ENCODE data around the gene CCNB2. TPM values are rescaled to one million over a fixed set of nuclear protein-coding genes. Genes with fewer than 3 reads are reported as not detected.
"Not testable (repeated sequence)": the region's sequence is repeated elsewhere in the genome, so short reads cannot be mapped to it uniquely, and the experiment has no call there.

Gene CCNB2
- total and polyA plus RNA-seq, 2 donors = 19.5 to 75.1 TPM

DNA sequence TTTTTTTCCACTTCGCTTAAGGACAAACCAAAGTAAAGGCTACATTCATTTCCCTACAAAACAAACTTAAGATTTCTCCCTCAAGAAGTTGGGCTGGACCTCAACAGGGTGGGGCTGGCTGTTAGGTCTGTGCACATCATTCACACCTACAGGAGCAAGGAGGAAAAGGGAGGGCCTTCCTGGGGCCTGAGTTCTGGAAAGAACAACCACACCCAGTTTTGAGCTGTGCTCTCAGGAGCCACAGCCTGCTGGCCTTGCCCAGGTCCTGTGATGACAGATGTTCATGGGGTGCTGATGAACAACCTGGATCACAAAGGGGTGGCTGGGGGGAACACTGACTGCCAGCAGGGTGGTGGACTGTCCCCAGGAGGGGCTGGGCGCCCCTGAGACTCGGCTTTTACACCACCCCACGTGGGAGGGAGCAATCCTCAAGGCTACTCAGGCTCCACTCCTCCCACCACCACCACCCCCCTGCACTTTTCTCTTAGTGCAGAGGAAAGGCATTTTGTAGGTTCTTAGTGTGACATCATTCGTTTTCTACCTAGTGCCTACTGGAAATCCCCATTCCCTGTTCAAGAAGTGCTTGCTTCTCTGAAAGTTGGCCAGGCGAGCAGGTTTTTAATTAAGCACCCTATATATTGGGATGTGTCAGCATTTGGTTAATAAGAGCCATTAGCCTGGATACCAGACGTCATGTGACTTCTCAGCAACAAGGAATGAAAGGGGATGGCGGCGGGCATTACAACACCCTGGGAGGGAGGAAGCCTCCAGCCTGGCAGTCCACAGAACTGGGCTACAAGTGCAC, 35.7 kb downstream of the CCNB2 start:
- Histone ChIP-seq H3K27ac (ENCODE audit: low read depth in 1 of 2, low read length in 1 of 2) (no peak overlapping the region), H3K9me3 (ENCODE audit: control insufficient read depth in 2 of 2, insufficient read depth in 1 of 2, low read length in 1 of 2) (no peaks in the 10 kb centered on the region), H3K4me1 (ENCODE audit: control insufficient read depth in 2 of 2, insufficient read depth in 2 of 2, low read length in 2 of 2) (no peaks in the 10 kb centered on the region), H3K36me3 (ENCODE audit: control insufficient read depth in 2 of 2, insufficient read depth in 2 of 2, low read length in 1 of 2) (peaks cover 48 to 60% of the 10 kb centered on the region in 2 donors), H3K27me3 (ENCODE audit: control insufficient read depth in 2 of 2, insufficient read depth in 1 of 2, low read length in 1 of 2) (no peaks in the 10 kb centered on the region), H3K4me3 (ENCODE audit: low read length in 2 of 2) (no peak overlapping the region)
- peak in 1 of 9 donors; percentile 2 for DNase-seq (ENCODE audit: low read depth in 6 of 9, low spot score in 9 of 9)
- WGBS = 97% methylated on average over 9 of the region's 9 CpGs

DNA sequence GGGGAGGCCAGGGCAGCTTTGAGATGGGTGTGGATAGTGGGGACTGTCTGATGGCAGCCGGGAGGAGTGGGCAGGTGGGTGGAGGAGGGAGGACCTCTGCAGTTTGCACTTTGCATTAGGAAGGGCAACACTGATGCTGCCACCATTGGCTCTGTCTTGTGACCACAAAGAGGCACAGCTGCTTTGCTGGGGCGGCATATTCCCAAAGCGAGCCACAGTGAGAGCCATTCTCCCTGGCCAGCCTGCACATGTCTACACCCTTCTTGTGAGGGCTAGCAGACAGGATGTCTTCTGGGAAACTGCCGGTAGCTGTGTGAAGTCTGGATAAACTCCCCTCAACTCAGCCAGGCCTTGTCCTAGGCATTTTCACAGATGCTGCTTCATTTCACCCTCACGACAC, 38.3 kb downstream of the CCNB2 start:
- H3K9me3 ChIP-seq (ENCODE audit: control insufficient read depth in 2 of 2, insufficient read depth in 1 of 2, low read length in 1 of 2) = no peaks in the 10 kb centered on the region
- 99% methylated on average over 5 of the region's 5 CpGs for WGBS
- no peak for DNase-seq (ENCODE audit: low read depth in 6 of 9, low spot score in 9 of 9)
- H3K27me3 ChIP-seq (ENCODE audit: control insufficient read depth in 2 of 2, insufficient read depth in 1 of 2, low read length in 1 of 2) = no peaks in the 10 kb centered on the region
- no peak overlapping the region for H3K27ac ChIP-seq (ENCODE audit: low read depth in 1 of 2, low read length in 1 of 2)
- H3K4me3 ChIP-seq (ENCODE audit: low read length in 2 of 2) = no peak overlapping the region
- H3K36me3 ChIP-seq (ENCODE audit: control insufficient read depth in 2 of 2, insufficient read depth in 2 of 2, low read length in 1 of 2) = peaks cover 34 to 41% of the 10 kb centered on the region in 2 donors
- H3K4me1 ChIP-seq (ENCODE audit: control insufficient read depth in 2 of 2, insufficient read depth in 2 of 2, low read length in 2 of 2) = no peaks in the 10 kb centered on the region

DNA sequence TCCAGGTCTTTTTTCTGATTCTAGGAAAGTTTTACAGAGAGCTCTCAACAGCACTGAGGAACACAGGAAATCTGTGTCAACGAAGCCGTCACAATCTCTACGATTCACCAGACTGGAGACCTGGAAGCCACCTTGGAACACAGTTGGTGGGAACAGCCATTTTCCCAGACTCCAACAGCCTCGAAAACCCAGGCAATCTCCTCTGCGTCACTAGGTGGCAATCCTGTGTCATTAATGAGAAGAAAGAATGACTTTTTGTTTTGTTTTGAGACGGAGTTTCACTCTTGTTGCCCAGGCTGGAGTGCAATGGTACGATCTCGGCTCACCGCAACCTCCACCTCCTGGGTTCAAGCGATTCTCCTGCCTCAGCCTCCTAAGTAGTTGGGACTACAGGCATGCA, 39.6 kb downstream of the CCNB2 start:
- not testable (repeated sequence) for H3K27ac ChIP-seq (ENCODE audit: low read depth in 1 of 2, low read length in 1 of 2); H3K4me1 ChIP-seq (ENCODE audit: control insufficient read depth in 2 of 2, insufficient read depth in 2 of 2, low read length in 2 of 2); DNase-seq (ENCODE audit: low read depth in 6 of 9, low spot score in 9 of 9); H3K4me3 ChIP-seq (ENCODE audit: low read length in 2 of 2); H3K27me3 ChIP-seq (ENCODE audit: control insufficient read depth in 2 of 2, insufficient read depth in 1 of 2, low read length in 1 of 2); H3K9me3 ChIP-seq (ENCODE audit: control insufficient read depth in 2 of 2, insufficient read depth in 1 of 2, low read length in 1 of 2)
- peaks cover 21 to 31% of the 10 kb centered on the region in 2 donors for H3K36me3 ChIP-seq (ENCODE audit: control insufficient read depth in 2 of 2, insufficient read depth in 2 of 2, low read length in 1 of 2)
- WGBS = 95% methylated on average over 10 of the region's 10 CpGs

DNA sequence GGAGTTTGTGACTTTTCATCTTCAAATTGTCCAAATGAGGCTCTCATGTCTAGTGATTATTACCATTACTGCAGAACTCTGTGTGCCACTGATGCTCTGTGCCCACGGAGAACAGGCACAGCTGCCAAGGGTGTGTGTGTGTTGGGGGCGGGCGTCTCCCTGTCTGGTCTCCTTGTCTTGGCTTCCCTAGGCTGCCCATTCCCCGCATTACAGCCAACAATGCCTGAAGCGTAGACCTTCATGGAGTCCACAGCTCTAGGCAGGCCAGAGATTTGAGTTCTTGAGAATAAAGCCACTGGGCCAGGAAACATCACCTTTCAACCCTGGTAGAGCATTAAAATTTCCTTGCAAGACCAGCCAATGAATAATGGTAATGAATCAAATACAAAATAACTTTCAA, 42.7 kb downstream of the CCNB2 start:
- H3K4me3 ChIP-seq (ENCODE audit: low read length in 2 of 2) = no peak overlapping the region
- no peaks in the 10 kb centered on the region for H3K9me3 ChIP-seq (ENCODE audit: control insufficient read depth in 2 of 2, insufficient read depth in 1 of 2, low read length in 1 of 2)
- 98% methylated on average over 5 of the region's 5 CpGs for WGBS
- H3K27me3 ChIP-seq (ENCODE audit: control insufficient read depth in 2 of 2, insufficient read depth in 1 of 2, low read length in 1 of 2) = no peaks in the 10 kb centered on the region
- peaks cover 7 to 10% of the 10 kb centered on the region in 2 donors for H3K36me3 ChIP-seq (ENCODE audit: control insufficient read depth in 2 of 2, insufficient read depth in 2 of 2, low read length in 1 of 2)
- no peak for DNase-seq (ENCODE audit: low read depth in 6 of 9, low spot score in 9 of 9)
- H3K4me1 ChIP-seq (ENCODE audit: control insufficient read depth in 2 of 2, insufficient read depth in 2 of 2, low read length in 2 of 2) = no peaks in the 10 kb centered on the region
- no peak overlapping the region for H3K27ac ChIP-seq (ENCODE audit: low read depth in 1 of 2, low read length in 1 of 2)

DNA sequence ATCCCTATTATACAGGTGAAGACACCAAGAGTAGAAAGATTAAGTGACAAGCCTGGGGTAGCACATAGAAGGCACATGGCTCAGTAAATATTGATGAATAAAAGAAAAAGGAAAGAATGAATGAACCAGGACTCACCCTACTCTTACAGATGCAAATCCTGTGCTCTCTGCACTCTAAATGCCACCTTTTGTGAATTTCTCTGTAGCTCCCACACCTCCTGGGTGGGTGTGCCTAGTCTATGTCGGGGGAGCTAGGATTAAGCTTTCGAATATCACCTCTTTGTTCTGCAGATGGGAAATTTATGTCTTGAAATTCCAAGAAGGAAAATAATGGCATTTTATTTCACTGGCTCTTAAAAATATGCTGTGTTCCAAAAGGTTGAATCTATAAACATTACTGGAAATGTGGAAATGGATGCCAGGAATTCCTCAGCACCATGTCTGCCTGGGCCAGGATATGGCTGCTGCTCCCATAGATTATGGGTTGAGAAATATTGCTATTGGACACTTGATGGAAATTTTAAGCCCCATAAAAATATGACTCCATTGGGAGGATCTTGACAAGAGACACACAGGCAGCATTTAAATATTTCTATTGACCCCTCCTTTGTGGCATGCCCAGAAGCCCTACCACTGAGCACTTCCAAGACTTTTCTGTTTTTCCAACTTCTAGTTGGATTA, 43.3 kb downstream of the CCNB2 start:
- no peaks in the 10 kb centered on the region for H3K4me1 ChIP-seq (ENCODE audit: control insufficient read depth in 2 of 2, insufficient read depth in 2 of 2, low read length in 2 of 2)
- no peak for DNase-seq (ENCODE audit: low read depth in 6 of 9, low spot score in 9 of 9)
- peaks cover 3 to 5% of the 10 kb centered on the region in 2 donors for H3K36me3 ChIP-seq (ENCODE audit: control insufficient read depth in 2 of 2, insufficient read depth in 2 of 2, low read length in 1 of 2)
- H3K9me3 ChIP-seq (ENCODE audit: control insufficient read depth in 2 of 2, insufficient read depth in 1 of 2, low read length in 1 of 2) = no peaks in the 10 kb centered on the region
- WGBS = 96% methylated on average over 2 of the region's 2 CpGs
- H3K4me3 ChIP-seq (ENCODE audit: low read length in 2 of 2) = no peak overlapping the region
- no peaks in the 10 kb centered on the region for H3K27me3 ChIP-seq (ENCODE audit: control insufficient read depth in 2 of 2, insufficient read depth in 1 of 2, low read length in 1 of 2)
- H3K27ac ChIP-seq (ENCODE audit: low read depth in 1 of 2, low read length in 1 of 2) = no peak overlapping the region

DNA sequence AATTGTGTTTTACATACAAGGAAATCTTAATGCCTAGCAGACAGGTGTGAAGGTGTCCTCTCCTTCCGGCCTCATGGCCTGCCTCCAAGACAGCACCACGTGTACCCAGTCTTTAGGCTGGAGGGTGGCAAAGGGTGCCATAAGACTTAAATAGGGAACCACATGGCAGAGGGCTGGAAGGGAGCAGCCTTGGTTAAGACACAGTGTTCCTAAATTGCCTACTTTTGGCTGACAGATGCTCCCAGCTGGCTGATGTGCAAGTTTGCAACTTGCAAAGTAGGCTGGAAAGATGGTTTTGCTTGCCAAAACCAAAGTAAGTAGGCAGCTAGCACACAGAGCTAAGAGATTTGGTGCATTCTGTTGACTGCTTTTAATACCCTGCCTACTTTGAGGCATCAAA, 45.2 kb downstream of the CCNB2 start:
- Histone ChIP-seq H3K4me3 (ENCODE audit: low read length in 2 of 2) (no peak overlapping the region), H3K9me3 (ENCODE audit: control insufficient read depth in 2 of 2, insufficient read depth in 1 of 2, low read length in 1 of 2) (no peaks in the 10 kb centered on the region), H3K27ac (ENCODE audit: low read depth in 1 of 2, low read length in 1 of 2) (no peak overlapping the region), H3K27me3 (ENCODE audit: control insufficient read depth in 2 of 2, insufficient read depth in 1 of 2, low read length in 1 of 2) (no peaks in the 10 kb centered on the region), H3K4me1 (ENCODE audit: control insufficient read depth in 2 of 2, insufficient read depth in 2 of 2, low read length in 2 of 2) (no peaks in the 10 kb centered on the region), H3K36me3 (ENCODE audit: control insufficient read depth in 2 of 2, insufficient read depth in 2 of 2, low read length in 1 of 2) (no peaks in the 10 kb centered on the region)
- no peak for DNase-seq (ENCODE audit: low read depth in 6 of 9, low spot score in 9 of 9)
- WGBS = 94% methylated on average over 2 of the region's 2 CpGs

DNA sequence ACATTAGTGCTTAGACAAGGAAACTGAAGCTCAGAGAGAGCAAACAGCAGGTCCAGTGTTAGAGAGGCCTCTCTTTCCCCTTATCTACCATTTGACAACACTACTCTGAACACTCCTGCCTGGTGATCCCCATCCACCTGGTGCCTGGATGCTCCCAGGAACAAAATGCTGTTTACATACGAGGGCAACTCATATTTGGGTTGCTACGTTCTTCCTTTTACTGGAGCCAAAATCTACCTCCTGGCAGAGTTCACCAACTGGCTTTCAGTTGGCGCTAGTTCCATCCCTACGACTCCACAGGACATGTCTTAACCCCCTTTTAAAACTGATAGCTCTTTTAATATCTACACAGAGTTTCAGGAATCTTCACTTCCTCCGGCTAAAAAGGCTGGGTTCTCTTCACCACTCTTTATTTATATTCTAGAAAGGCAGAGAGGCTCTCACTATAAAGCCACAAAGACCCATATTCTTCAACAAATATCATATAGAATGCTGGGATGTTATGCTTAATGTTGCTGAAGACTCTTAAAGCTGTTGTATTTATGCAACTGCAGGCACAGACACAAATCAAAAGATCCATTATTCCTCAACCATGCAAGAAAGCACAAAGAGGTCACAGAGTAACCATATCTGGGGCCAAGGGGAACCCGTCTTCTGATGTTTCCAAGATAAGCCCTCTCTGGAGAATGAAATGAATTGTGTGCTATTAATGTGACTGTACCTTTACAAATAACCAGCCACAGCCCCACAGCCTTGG, 47.9 kb downstream of the CCNB2 start:
- Histone ChIP-seq H3K4me1 (ENCODE audit: control insufficient read depth in 2 of 2, insufficient read depth in 2 of 2, low read length in 2 of 2) (peaks cover 0 to 2% of the 10 kb centered on the region in 2 donors), H3K9me3 (ENCODE audit: control insufficient read depth in 2 of 2, insufficient read depth in 1 of 2, low read length in 1 of 2) (no peaks in the 10 kb centered on the region), H3K4me3 (ENCODE audit: low read length in 2 of 2) (no peak overlapping the region), H3K36me3 (ENCODE audit: control insufficient read depth in 2 of 2, insufficient read depth in 2 of 2, low read length in 1 of 2) (no peaks in the 10 kb centered on the region), H3K27ac (ENCODE audit: low read depth in 1 of 2, low read length in 1 of 2) (no peak overlapping the region), H3K27me3 (ENCODE audit: control insufficient read depth in 2 of 2, insufficient read depth in 1 of 2, low read length in 1 of 2) (no peaks in the 10 kb centered on the region)
- WGBS = 97% methylated on average over 6 of the region's 6 CpGs
- DNase-seq (ENCODE audit: low read depth in 6 of 9, low spot score in 9 of 9) = no peak

DNA sequence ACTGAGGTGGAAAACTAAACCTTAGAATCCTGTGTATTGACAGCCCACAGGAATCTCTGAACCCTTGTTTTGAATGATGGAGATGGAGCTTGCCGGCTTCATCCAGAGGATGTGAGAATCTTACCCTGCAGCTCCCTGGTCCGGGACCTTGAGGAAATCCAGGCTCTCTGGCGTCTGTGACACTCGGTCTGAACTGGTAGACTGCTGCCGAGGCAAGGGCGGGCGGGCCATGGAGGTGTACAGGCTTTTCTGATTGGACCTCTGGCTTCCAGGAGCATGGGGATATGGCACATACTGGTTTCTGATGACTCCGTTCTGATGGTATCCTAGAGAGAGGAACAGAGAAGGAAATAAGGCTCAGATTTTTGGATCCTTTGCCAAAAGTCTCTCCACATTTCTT, 48.5 kb downstream of the CCNB2 start:
- no peaks in the 10 kb centered on the region for H3K27me3 ChIP-seq (ENCODE audit: control insufficient read depth in 2 of 2, insufficient read depth in 1 of 2, low read length in 1 of 2)

DNA sequence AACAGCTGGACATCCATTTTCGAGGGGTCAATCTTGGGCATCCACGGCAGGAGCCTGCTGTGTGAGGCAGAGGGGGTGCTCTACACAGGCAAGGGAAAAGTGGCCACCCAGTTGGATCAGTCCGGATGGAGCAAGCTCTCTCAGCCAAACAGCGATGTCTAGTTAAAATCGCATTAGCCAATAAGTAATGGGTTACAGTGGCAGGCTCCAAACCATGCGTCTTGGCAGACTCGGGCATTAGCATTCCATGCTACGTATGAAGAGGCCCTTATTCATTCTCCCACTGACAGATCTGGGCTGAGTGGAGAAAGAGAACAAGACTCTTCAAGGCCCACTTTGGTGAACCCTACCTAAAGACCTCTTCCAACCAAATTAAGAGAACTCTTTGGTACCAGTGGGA, 49.3 kb downstream of the CCNB2 start:
- Histone ChIP-seq H3K36me3 (ENCODE audit: control insufficient read depth in 2 of 2, insufficient read depth in 2 of 2, low read length in 1 of 2) (no peaks in the 10 kb centered on the region), H3K9me3 (ENCODE audit: control insufficient read depth in 2 of 2, insufficient read depth in 1 of 2, low read length in 1 of 2) (no peaks in the 10 kb centered on the region), H3K27me3 (ENCODE audit: control insufficient read depth in 2 of 2, insufficient read depth in 1 of 2, low read length in 1 of 2) (no peaks in the 10 kb centered on the region), H3K27ac (ENCODE audit: low read depth in 1 of 2, low read length in 1 of 2) (no peak overlapping the region), H3K4me3 (ENCODE audit: low read length in 2 of 2) (no peak overlapping the region), H3K4me1 (ENCODE audit: control insufficient read depth in 2 of 2, insufficient read depth in 2 of 2, low read length in 2 of 2) (peaks cover 0 to 2% of the 10 kb centered on the region in 2 donors)
- DNase-seq (ENCODE audit: low read depth in 6 of 9, low spot score in 9 of 9) = no peak
- 98% methylated on average over 8 of the region's 8 CpGs for WGBS

More for the DNA sequence above, 48.5 kb downstream of the CCNB2 start:
- Histone ChIP-seq H3K4me3 (ENCODE audit: low read length in 2 of 2) (no peak overlapping the region), H3K36me3 (ENCODE audit: control insufficient read depth in 2 of 2, insufficient read depth in 2 of 2, low read length in 1 of 2) (no peaks in the 10 kb centered on the region), H3K9me3 (ENCODE audit: control insufficient read depth in 2 of 2, insufficient read depth in 1 of 2, low read length in 1 of 2) (no peaks in the 10 kb centered on the region), H3K27ac (ENCODE audit: low read depth in 1 of 2, low read length in 1 of 2) (no peak overlapping the region), H3K4me1 (ENCODE audit: control insufficient read depth in 2 of 2, insufficient read depth in 2 of 2, low read length in 2 of 2) (peaks cover 0 to 2% of the 10 kb centered on the region in 2 donors)
- no peak for DNase-seq (ENCODE audit: low read depth in 6 of 9, low spot score in 9 of 9)
- 98% methylated on average over 8 of the region's 8 CpGs for WGBS
